Astrocyte (in vitro differentiated cells and primary cell): Measurements from ENCODE around the gene HOXD9. TPM values are rescaled to one million over a fixed set of nuclear protein-coding genes. Genes with fewer than 3 reads are reported as not detected.

Experiments
- DNase-seq: peaks from one replicate; pipeline ENCODE4 v3.0.0-alpha.2; 2010; ENCODE audit warnings: low read depth
- FAIRE-seq: peaks from 2 replicates; lab custom pipeline; 2011; peaks lifted over from hg19 to GRCh38; lab: Jason Lieb, UNC
- H2AFZ ChIP-seq: 2 replicates; pipeline ENCODE4 v1.6.0; 2012; ENCODE audit warnings: low read depth, low read length, inconsistent platforms
- H3K27ac ChIP-seq: 2 replicates; pipeline ENCODE4 v1.5.1; 2011; ENCODE audit warnings: low read depth, low read length, inconsistent platforms
- H3K27me3 ChIP-seq: 2 replicates; pipeline ENCODE4 v1.6.0; 2011; ENCODE audit warnings: low read length, inconsistent platforms; ENCODE audit not compliant: insufficient read depth
- H3K36me3 ChIP-seq: 2 replicates; pipeline ENCODE4 v1.5.1; 2011; ENCODE audit warnings: low read length, inconsistent platforms; ENCODE audit not compliant: insufficient read depth
- H3K4me1 ChIP-seq: 2 replicates; pipeline ENCODE4 v1.5.1; 2011; ENCODE audit warnings: low read length, inconsistent platforms; ENCODE audit not compliant: insufficient read depth
- H3K4me2 ChIP-seq: 2 replicates; pipeline ENCODE4 v1.6.0; 2012; ENCODE audit warnings: low read length, inconsistent platforms
- H3K4me3 ChIP-seq: 2 replicates; pipeline ENCODE4 v1.5.1; 2011; ENCODE audit warnings: low read depth, mild to moderate bottlenecking, low read length, inconsistent platforms; ENCODE audit not compliant: insufficient read depth
- H3K79me2 ChIP-seq: 2 replicates; pipeline ENCODE4 v1.6.0; 2012; ENCODE audit warnings: mild to moderate bottlenecking, low read length, inconsistent platforms; ENCODE audit not compliant: insufficient read depth
- H3K9ac ChIP-seq: 2 replicates; pipeline ENCODE4 v1.6.0; 2012; ENCODE audit warnings: mild to moderate bottlenecking, low read length, inconsistent platforms
- H3K9me3 ChIP-seq: 2 replicates; pipeline ENCODE4 v1.5.1; 2012; ENCODE audit warnings: low read depth, mild to moderate bottlenecking, low read length, inconsistent platforms; ENCODE audit not compliant: insufficient read depth
- H4K20me1 ChIP-seq: 2 replicates; pipeline ENCODE4 v1.6.0; 2012; ENCODE audit warnings: low read length, inconsistent platforms; ENCODE audit not compliant: insufficient read depth
- H3K27ac Mint-ChIP-seq: one replicate; pipeline ENCODE4 v1.8.0; 2021; ENCODE audit warnings: mild to moderate bottlenecking, mixed read lengths; ENCODE audit not compliant: unreplicated experiment
- H3K27me3 Mint-ChIP-seq: one replicate; pipeline ENCODE4 v1.8.0; 2021; ENCODE audit warnings: low read depth, mixed read lengths; ENCODE audit not compliant: unreplicated experiment
- H3K36me3 Mint-ChIP-seq: one replicate; pipeline ENCODE4 v1.8.0; 2021; ENCODE audit warnings: low read depth, mixed read lengths; ENCODE audit not compliant: unreplicated experiment
- H3K4me1 Mint-ChIP-seq: one replicate; pipeline ENCODE4 v1.8.0; 2021; ENCODE audit warnings: low read depth, mixed read lengths; ENCODE audit not compliant: unreplicated experiment
- H3K4me3 Mint-ChIP-seq: one replicate; pipeline ENCODE4 v1.8.0; 2021; ENCODE audit warnings: mild to moderate bottlenecking, moderate library complexity, mixed read lengths; ENCODE audit not compliant: unreplicated experiment
- H3K9me3 Mint-ChIP-seq: one replicate; pipeline ENCODE4 v1.8.0; 2021; ENCODE audit warnings: mild to moderate bottlenecking, mixed read lengths; ENCODE audit not compliant: unreplicated experiment
- EZH2 ChIP-seq: IDR thresholded peaks from 2 replicates; pipeline ENCODE4 v1.6.1; 2012; ENCODE audit warnings: mild to moderate bottlenecking, low read length, inconsistent platforms; ENCODE audit not compliant: insufficient read depth
- total RNA-seq: library from RNA; stranded (reverse); gene quantifications from 2 replicates; pipeline ENCODE4 v1.2.1, GENCODE V29; 2021
- TF ChIP-seq, protein P1 (sequence below): IDR thresholded peaks from 2 replicates; pipeline ENCODE4 v1.5.1; 2011; ENCODE audit warnings: low read depth, mild to moderate bottlenecking, inconsistent platforms, low read length, moderate library complexity; ENCODE audit not compliant: insufficient read depth

HOXD9 gene
- total RNA-seq, 1 donor from 2014 or later, result not detected

- Histone ChIP-seq H2AFZ (no peak overlapping the region), H3K4me3 (no peak overlapping the region), H3K27me3 (peaks cover 99% of the 10 kb centered on the region), H4K20me1 (no peaks in the 10 kb centered on the region), H3K9me3 (peaks cover 9% of the 10 kb centered on the region), H3K9ac (no peak overlapping the region), H3K27ac (no peak overlapping the region), H3K4me1 (no peaks in the 10 kb centered on the region), H3K36me3 (no peaks in the 10 kb centered on the region), H3K4me2 (no peak overlapping the region), H3K79me2 (no peaks in the 10 kb centered on the region)
- no peak for DNase-seq
- Mint-ChIP-seq H3K27me3 (peaks cover 83% of the 10 kb centered on the region), H3K9me3 (peaks cover 36% of the 10 kb centered on the region), H3K27ac (peak overlapping the region; percentile 84), H3K36me3 (peaks cover 5% of the 10 kb centered on the region), H3K4me3 (no peak overlapping the region), H3K4me1 (no peaks in the 10 kb centered on the region)
- TF ChIP-seq EZH2, result peak; percentile 86
- TF ChIP-seq, protein P1, sequence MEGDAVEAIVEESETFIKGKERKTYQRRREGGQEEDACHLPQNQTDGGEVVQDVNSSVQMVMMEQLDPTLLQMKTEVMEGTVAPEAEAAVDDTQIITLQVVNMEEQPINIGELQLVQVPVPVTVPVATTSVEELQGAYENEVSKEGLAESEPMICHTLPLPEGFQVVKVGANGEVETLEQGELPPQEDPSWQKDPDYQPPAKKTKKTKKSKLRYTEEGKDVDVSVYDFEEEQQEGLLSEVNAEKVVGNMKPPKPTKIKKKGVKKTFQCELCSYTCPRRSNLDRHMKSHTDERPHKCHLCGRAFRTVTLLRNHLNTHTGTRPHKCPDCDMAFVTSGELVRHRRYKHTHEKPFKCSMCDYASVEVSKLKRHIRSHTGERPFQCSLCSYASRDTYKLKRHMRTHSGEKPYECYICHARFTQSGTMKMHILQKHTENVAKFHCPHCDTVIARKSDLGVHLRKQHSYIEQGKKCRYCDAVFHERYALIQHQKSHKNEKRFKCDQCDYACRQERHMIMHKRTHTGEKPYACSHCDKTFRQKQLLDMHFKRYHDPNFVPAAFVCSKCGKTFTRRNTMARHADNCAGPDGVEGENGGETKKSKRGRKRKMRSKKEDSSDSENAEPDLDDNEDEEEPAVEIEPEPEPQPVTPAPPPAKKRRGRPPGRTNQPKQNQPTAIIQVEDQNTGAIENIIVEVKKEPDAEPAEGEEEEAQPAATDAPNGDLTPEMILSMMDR, result no peak
- FAIRE-seq, result no peak
Observed at GRCh38 chr2:176117162-176117822, 5.2 kb upstream of the HOXD9 start.

DNA sequence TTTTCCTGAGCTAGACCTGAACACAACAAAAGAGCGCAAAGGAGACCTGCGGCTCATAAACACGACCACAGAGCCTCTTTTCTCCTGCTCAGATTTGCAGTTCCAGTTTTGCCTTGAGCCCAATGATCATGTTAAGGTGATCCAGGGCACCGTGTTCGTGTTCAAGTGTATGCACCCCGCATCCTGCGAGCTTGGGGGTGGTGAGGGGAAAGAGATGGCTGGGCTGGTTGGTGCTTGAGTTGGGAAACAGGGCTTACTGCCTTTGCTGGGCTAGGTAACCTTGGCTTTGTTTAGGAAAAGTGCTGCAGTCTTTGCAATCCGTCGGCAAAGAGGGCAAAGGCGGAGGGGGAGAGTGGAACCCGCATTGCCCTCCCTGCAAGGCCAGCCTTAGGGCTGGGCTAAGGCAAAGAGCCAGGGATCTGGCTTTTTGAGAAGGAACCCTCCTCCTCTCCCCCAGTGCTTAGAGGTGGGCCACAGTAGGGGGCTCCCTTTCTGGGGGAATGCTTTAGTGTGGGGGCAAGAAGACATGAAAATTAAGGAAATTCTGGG lies 4.6 kb upstream of the HOXD9 start:
- no peaks in the 10 kb centered on the region for H3K36me3 ChIP-seq
- H3K27ac ChIP-seq, result no peak overlapping the region
- Mint-ChIP-seq H3K9me3 (peaks cover 36% of the 10 kb centered on the region), H3K36me3 (peaks cover 5% of the 10 kb centered on the region), H3K27me3 (peaks cover 81% of the 10 kb centered on the region), H3K4me3 (no peak overlapping the region), H3K27ac (no peak overlapping the region), H3K4me1 (no peaks in the 10 kb centered on the region)
- peaks cover 9% of the 10 kb centered on the region for H3K9me3 ChIP-seq
- H3K9ac ChIP-seq, result no peak overlapping the region
- H4K20me1 ChIP-seq, result no peaks in the 10 kb centered on the region
- FAIRE-seq (no peak), DNase-seq (no peak)
- H2AFZ ChIP-seq, result no peak overlapping the region
- peaks cover 4% of the 10 kb centered on the region for H3K4me1 ChIP-seq
- no peaks in the 10 kb centered on the region for H3K79me2 ChIP-seq
- TF ChIP-seq, protein P1, result no peak
- TF ChIP-seq EZH2, result peak; percentile 58
- H3K27me3 ChIP-seq, result peaks cover 99% of the 10 kb centered on the region
- H3K4me2 ChIP-seq, result no peak overlapping the region
- H3K4me3 ChIP-seq, result no peak overlapping the region
